HL-60 (cell line): ENCODE data around the gene SSRP1.

ENCODE experiments used
- DNase-seq, 2 experiments: peaks; one replicate each; pipeline ENCODE4 v3.0.0-alpha.2; 2010 to 2020; ENCODE audit warnings: low read depth in 1 of 2, low spot score in 1 of 2
- H3K27ac ChIP-seq: fragments of 250-450 bp; sonication (Bioruptor Pico); replicated peaks from 2 replicates; pipeline ENCODE4 v1.5.1; 2020; ENCODE audit warnings: mild to moderate bottlenecking, moderate library complexity
- H3K27me3 ChIP-seq: fragments of 250-450 bp; sonication (Bioruptor Pico); 2 replicates; pipeline ENCODE4 v1.5.1; 2021; ENCODE audit warnings: mild to moderate bottlenecking, moderate library complexity; ENCODE audit not compliant: insufficient read depth, poor library complexity, severe bottlenecking
- H3K4me3 ChIP-seq: replicated peaks from 2 replicates; pipeline ENCODE4 v1.5.1; 2011; ENCODE audit warnings: mild to moderate bottlenecking, control low read depth, low read length; ENCODE audit not compliant: insufficient read depth
- CTCF ChIP-seq: IDR thresholded peaks from one replicate; pipeline ENCODE4 v1.5.1; 2011; ENCODE audit warnings: low read length, control low read depth, inconsistent platforms; ENCODE audit not compliant: insufficient read depth
- GABPA ChIP-seq: IDR thresholded peaks from 2 replicates; pipeline ENCODE4 v1.6.1; 2012; ENCODE audit warnings: low read depth
- POLR2AphosphoS5 ChIP-seq: IDR thresholded peaks from 2 replicates; pipeline ENCODE4 v1.6.1; 2012; ENCODE audit warnings: low read depth
- REST ChIP-seq: IDR thresholded peaks from 2 replicates; pipeline ENCODE4 v1.6.1; 2012; ENCODE audit warnings: low read depth; ENCODE audit not compliant: insufficient replicate concordance
- SPI1 ChIP-seq: IDR thresholded peaks from 2 replicates; pipeline ENCODE4 v1.6.1; 2012; ENCODE audit warnings: low read depth, mild to moderate bottlenecking, borderline replicate concordance

SSRP1 gene

DNA sequence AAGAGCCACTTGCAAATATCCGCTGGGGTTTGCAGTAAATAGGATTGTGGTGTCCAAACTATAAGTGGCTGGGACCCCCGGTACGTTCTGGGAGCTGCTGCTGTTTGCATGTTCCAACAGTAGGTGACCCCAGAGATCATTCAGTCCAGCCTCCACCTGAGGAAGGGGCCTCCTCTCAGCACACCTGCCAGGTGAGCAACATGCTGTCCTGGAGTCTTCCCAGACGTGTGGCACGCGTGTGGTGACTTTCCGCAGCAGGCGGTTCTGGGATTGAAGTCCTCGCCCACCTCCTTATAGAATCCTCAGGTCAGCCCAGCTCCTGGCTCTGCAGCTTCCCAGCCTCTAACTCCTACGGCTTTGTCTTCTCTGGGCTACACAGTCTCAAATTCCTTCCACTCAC lies 9.1 kb upstream of the SSRP1 start:
- DNase-seq = no peak
- Histone ChIP-seq H3K27ac (no peak overlapping the region), H3K27me3 (no peaks in the 10 kb centered on the region), H3K4me3 (no peak overlapping the region)
- TF ChIP-seq SPI1 (no peak), GABPA (no peak), CTCF (no peak), REST (no peak), POLR2AphosphoS5 (no peak)

- H3K27me3 ChIP-seq = no peaks in the 10 kb centered on the region
- no peak overlapping the region for H3K4me3 ChIP-seq
- no peak overlapping the region; the same call in 1 of the 2 replicates for H3K27ac ChIP-seq
- no peak for TF ChIP-seq CTCF
- no peak for TF ChIP-seq REST
- TF ChIP-seq POLR2AphosphoS5 = no peak
- TF ChIP-seq SPI1 = no peak
- TF ChIP-seq GABPA = no peak
- DNase-seq = peak in 1 of 2 experiments; percentile 41
These were observed 8.1 kb upstream of the SSRP1 start for GRCh38 chr11:57343825-57344224.

DNA sequence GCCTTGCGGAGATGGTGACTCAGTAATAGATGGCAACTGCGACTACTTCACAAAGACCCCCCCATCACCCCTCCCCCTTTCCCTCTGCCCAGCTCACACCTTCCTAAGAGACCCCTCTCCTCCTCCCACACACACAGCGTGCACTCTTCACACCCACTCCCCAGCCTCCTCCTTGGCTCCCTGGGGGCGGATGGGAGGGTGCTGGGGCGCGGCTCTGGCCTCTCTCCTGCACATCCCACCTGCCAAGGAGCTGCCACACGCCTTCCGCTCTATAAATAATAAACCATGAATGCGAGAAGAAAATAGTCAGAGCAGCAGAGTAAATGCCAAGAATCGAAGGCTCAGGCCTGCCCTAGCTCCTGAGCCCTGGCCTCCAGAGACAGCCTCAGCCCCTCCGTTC lies 7.0 kb upstream of the SSRP1 start:
- TF ChIP-seq GABPA = no peak
- no peak for TF ChIP-seq CTCF
- no peak for TF ChIP-seq SPI1
- no peak for TF ChIP-seq REST
- no peak for TF ChIP-seq POLR2AphosphoS5
- DNase-seq = no peak
- no peaks in the 10 kb centered on the region for H3K27me3 ChIP-seq
- H3K4me3 ChIP-seq = no peak overlapping the region
- no peak overlapping the region for H3K27ac ChIP-seq
